ENCODE data around the gene IL1R2.

Gene IL1R2

GRCh38 chr2:102024410-102024809 is 32.6 kb downstream of the IL1R2 start:
- DNase-seq = no peak

- DNase-seq = no peak
Measured at GRCh38 chr2:102025016-102025501, 33.3 kb downstream of the IL1R2 start.

- no peak for DNase-seq
Measured at GRCh38 chr2:102025583-102026267, 34.0 kb downstream of the IL1R2 start.

- DNase-seq = no peak
Measured at GRCh38 chr2:102027036-102027980, 35.5 kb downstream of the IL1R2 start.

GRCh38 chr2:102028470-102028869 is 36.7 kb downstream of the IL1R2 start:
- DNase-seq = no peak

- DNase-seq = no peak
Measured at GRCh38 chr2:102029405-102029804, 37.6 kb downstream of the IL1R2 start.

- DNase-seq = no peak
Measured at GRCh38 chr2:102029952-102030351, 38.2 kb downstream of the IL1R2 start.

- no peak for DNase-seq
Measured at GRCh38 chr2:102030502-102030854, 38.7 kb downstream of the IL1R2 start.

GRCh38 chr2:102030855-102031527 is 39.2 kb downstream of the IL1R2 start:
- DNase-seq = no peak

- no peak for DNase-seq
Measured at GRCh38 chr2:102032368-102033030, 40.7 kb downstream of the IL1R2 start.

- no peak for DNase-seq
Measured at GRCh38 chr2:102033031-102033749, 41.4 kb downstream of the IL1R2 start.

- no peak for DNase-seq
Measured at GRCh38 chr2:102033750-102034682, 42.3 kb downstream of the IL1R2 start.

GRCh38 chr2:102034683-102035548 is 43.2 kb downstream of the IL1R2 start:
- DNase-seq = no peak

GRCh38 chr2:102037681-102038080 is 45.9 kb downstream of the IL1R2 start:
- DNase-seq = no peak

GRCh38 chr2:102040229-102040628 is 48.5 kb downstream of the IL1R2 start:
- no peak for DNase-seq

- DNase-seq = no peak
Measured at GRCh38 chr2:102041351-102041750, 49.6 kb downstream of the IL1R2 start.

GRCh38 chr2:102042196-102043081 is 50.7 kb downstream of the IL1R2 start:
- DNase-seq = no peak

- DNase-seq = no peak
Measured at GRCh38 chr2:102043560-102043959, 51.8 kb downstream of the IL1R2 start.

Measured in cortex of kidney (tissue), 1 donor.